Activated CD4-positive, CD25-positive, alpha-beta regulatory T cell (primary cell): Measurements from ENCODE around the gene SULT1C2.
"Not testable (repeated sequence)": the region's sequence is repeated elsewhere in the genome, so short reads cannot be mapped to it uniquely, and the experiment has no call there.

Source experiments
- DNase-seq, 4 experiments: peaks; one replicate each; lab custom pipeline; 2025; lab: John Stamatoyannopoulos, UW

SULT1C2 gene

DNA sequence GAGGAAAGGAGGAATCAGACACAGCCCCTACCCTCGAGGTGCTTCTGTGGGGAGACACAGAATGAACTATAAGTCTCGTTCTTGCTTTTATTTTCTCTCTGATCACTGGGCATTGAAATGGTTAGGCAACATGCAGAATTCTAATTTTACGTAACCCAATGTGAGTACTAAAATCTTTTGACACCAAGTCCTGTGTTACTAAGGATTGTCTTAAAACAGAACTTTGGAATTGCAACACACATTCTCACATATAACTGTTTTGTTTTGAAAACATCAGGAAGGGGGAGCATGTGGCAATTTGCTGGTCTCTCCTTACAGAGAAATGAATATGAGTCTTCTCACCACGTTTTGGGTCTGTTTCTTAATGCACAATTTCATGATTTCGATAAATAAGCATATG lies 65.4 kb downstream of the SULT1C2 start:
- no peak for DNase-seq

DNA sequence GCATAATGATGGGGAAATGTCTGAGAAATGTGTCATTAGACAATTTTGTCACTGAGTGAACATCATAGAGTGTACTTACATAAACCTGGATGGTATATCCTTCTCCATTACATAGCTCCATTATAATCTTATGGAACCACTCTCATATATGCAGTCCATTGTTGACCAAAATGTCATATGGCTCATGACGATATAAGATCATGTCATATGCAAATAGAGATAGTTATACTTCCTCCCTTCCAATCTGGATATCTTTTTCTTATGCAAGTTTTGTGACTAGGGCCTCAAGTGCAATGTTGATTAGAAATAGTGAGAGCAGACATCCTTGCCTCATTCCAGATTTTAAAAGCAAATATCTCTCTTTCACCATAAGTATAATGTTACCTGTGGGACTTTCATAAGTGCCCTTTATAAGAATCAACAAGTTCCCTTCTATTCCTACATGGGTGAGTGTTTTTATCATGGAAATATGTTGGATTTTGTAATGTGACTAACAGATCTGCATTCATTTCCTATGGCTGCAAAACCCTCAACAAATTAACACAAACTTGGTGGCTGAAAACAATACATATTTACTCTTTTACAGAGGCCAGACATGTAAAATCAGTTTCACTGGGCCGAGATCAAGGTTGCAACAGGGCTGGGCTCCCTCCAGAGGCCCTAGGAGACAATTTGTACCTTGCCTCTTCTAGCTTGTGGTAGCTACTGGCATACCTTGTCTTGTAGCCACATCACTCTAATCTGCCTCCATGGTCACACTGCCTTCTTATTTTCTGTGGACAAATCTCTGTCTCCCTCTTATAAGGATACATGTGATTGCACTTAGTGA lies 67.4 kb downstream of the SULT1C2 start:
- no peak for DNase-seq

DNA sequence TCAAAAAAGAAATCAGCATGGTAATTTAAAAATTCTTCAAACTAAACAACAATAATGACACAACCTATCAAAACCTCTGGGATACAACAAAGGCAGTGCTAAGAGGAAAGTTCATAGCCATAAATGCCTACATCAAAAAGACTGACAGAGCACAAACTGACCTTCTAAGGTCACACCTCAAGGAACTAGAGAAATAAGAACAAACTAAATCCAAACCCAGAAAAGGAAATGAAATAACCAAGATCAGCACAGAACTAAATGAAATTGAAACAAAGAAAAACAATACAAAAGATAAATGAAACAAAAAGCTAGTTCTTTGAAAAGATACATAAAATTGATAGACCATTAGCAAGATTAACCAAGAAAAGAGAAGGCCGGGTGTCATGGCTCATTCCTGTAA lies 70.6 kb downstream of the SULT1C2 start:
- not testable (repeated sequence) for DNase-seq
